Fibroblast of lung (primary cell): ENCODE results near the gene WDR48. TPM values are rescaled to one million over a fixed set of nuclear protein-coding genes. Genes with fewer than 3 reads are reported as not detected.

Experiments
- DNase-seq, 2 donors: peaks; one replicate each; pipeline versions ENCODE4 v3.0.0 to v3.0.0-alpha.2; 2010; ENCODE audit warnings: low read depth in 2 of 2
- H2AFZ ChIP-seq: 2 replicates; pipeline ENCODE4 v1.5.1; 2012; ENCODE audit warnings: low read length, control low read depth, inconsistent platforms
- H3K27ac ChIP-seq: 2 replicates; pipeline ENCODE4 v1.5.1; 2011; ENCODE audit warnings: low read length, control low read depth; ENCODE audit not compliant: insufficient read depth
- H3K27me3 ChIP-seq: 2 replicates; pipeline ENCODE4 v1.5.1; 2011; ENCODE audit warnings: mild to moderate bottlenecking, low read length; ENCODE audit not compliant: control insufficient read depth, insufficient read depth
- H3K36me3 ChIP-seq: 2 replicates; pipeline ENCODE4 v1.5.1; 2011; ENCODE audit warnings: low read length; ENCODE audit not compliant: control insufficient read depth, insufficient read depth
- H3K4me1 ChIP-seq: 2 replicates; pipeline ENCODE4 v1.5.1; 2011; ENCODE audit warnings: low read length; ENCODE audit not compliant: control insufficient read depth, insufficient read depth; ENCODE audit errors: extremely low read depth
- H3K4me2 ChIP-seq: 2 replicates; pipeline ENCODE4 v1.5.1; 2011; ENCODE audit warnings: low read length, control low read depth; ENCODE audit not compliant: insufficient read depth; ENCODE audit errors: extremely low read depth
- H3K4me3 ChIP-seq, 4 experiments: fragments of 200-600 bp in 1 of 4; sonication (generic) in 1 of 4; replicated peaks in 1 of 4; 2 replicates each; pipeline ENCODE4 v1.5.1; 2011 to 2016; ENCODE audit warnings: low read length in 4 of 4, low read depth in 3 of 4, mild to moderate bottlenecking in 3 of 4, control low read depth in 2 of 4, inconsistent platforms in 1 of 4, mixed read lengths in 1 of 4; ENCODE audit not compliant: insufficient read depth in 1 of 4; ENCODE audit errors: control extremely low read depth in 1 of 4
- H3K79me2 ChIP-seq: 2 replicates; pipeline ENCODE4 v1.5.1; 2012; ENCODE audit warnings: mild to moderate bottlenecking, low read length, inconsistent platforms; ENCODE audit not compliant: control insufficient read depth, insufficient read depth
- H3K9ac ChIP-seq: 2 replicates; pipeline ENCODE4 v1.5.1; 2011; ENCODE audit warnings: mild to moderate bottlenecking, low read length, control low read depth; ENCODE audit not compliant: insufficient read depth
- H3K9me3 ChIP-seq: 2 replicates; pipeline ENCODE4 v1.5.1; 2012; ENCODE audit warnings: low read depth, low read length; ENCODE audit not compliant: control insufficient read depth, insufficient read depth
- H4K20me1 ChIP-seq: 2 replicates; pipeline ENCODE4 v1.5.1; 2011; ENCODE audit warnings: low read length; ENCODE audit not compliant: control insufficient read depth, insufficient read depth; ENCODE audit errors: extremely low read depth
- CTCF ChIP-seq, 2 donors: IDR thresholded peaks in 1 of 2; conservative IDR thresholded peaks in 1 of 2; 1 replicate in 1 of 2; 2 replicates in 1 of 2; pipeline ENCODE4 v1.5.1; 2011 to 2012; ENCODE audit warnings: low read length in 2 of 2, control low read depth in 1 of 2, inconsistent platforms in 1 of 2, low read depth in 1 of 2, mild to moderate bottlenecking in 1 of 2
- EZH2 ChIP-seq: IDR thresholded peaks from 2 replicates; pipeline ENCODE4 v1.5.1; 2012; ENCODE audit warnings: low read length, control low read depth, mild to moderate bottlenecking; ENCODE audit errors: missing control alignments
- polyA plus RNA-seq, 2 donors: library from polyadenylated mRNA; depleted of rRNA in 1 of 2; stranded (reverse) in 1 of 2; unstranded in 1 of 2; fragments of >200 nt; gene quantifications; 2 replicates each; pipeline ENCODE4 v1.2.1, GENCODE V29; 2011 to 2012; ENCODE audit warnings: missing spikeins in 1 of 2
- total RNA-seq: library from RNA; depleted of rRNA; stranded (reverse); fragments of >200 nt; gene quantifications from 2 replicates; pipeline ENCODE4 v1.2.1, GENCODE V29; 2014

The WDR48 gene
- total and polyA plus RNA-seq, 2 donors (not counting 1 experiment from before 2014, with no cell fraction given): 35.1 to 44.9 TPM

GRCh38 chr3:39142067-39142466, 90.3 kb downstream of the WDR48 start:
- H3K4me3 ChIP-seq: no peak overlapping the region
- peaks cover 12% of the 10 kb centered on the region for H3K4me1 ChIP-seq
- H3K4me2 ChIP-seq: no peak overlapping the region
- TF ChIP-seq CTCF (conservative IDR thresholded peaks at IDR 0.05 in 1 of 2, IDR thresholded peaks at IDR 0.05 in 1 of 2; ENCODE audit: low read depth in 1 of 2, low read length in 2 of 2) (no peak), EZH2 (no peak)
- DNase-seq: no peak
- peaks cover 27% of the 10 kb centered on the region for H3K36me3 ChIP-seq
- no peaks in the 10 kb centered on the region for H3K9me3 ChIP-seq
- no peak overlapping the region for H3K9ac ChIP-seq
- no peaks in the 10 kb centered on the region for H3K27me3 ChIP-seq
- H3K27ac ChIP-seq: no peak overlapping the region
- no peak overlapping the region for H2AFZ ChIP-seq
- H4K20me1 ChIP-seq: no peaks in the 10 kb centered on the region
- peaks cover 13% of the 10 kb centered on the region for H3K79me2 ChIP-seq

- Histone ChIP-seq H3K79me2 (peaks cover 20% of the 10 kb centered on the region), H4K20me1 (no peaks in the 10 kb centered on the region), H3K4me3 (no peak overlapping the region), H3K9ac (no peak overlapping the region), H3K4me1 (peaks cover 24% of the 10 kb centered on the region), H3K27me3 (no peaks in the 10 kb centered on the region), H3K9me3 (no peaks in the 10 kb centered on the region), H3K27ac (no peak overlapping the region), H2AFZ (no peak overlapping the region), H3K4me2 (no peak overlapping the region), H3K36me3 (peaks cover 27% of the 10 kb centered on the region)
- DNase-seq: no peak
- TF ChIP-seq EZH2 (no peak), CTCF (conservative IDR thresholded peaks at IDR 0.05 in 1 of 2, IDR thresholded peaks at IDR 0.05 in 1 of 2; ENCODE audit: low read depth in 1 of 2, low read length in 2 of 2) (no peak)
Observed at GRCh38 chr3:39143051-39143885, 91.5 kb downstream of the WDR48 start.

- TF ChIP-seq CTCF (conservative IDR thresholded peaks at IDR 0.05 in 1 of 2, IDR thresholded peaks at IDR 0.05 in 1 of 2; ENCODE audit: low read depth in 1 of 2, low read length in 2 of 2): no peak
- TF ChIP-seq EZH2: no peak
- Histone ChIP-seq H4K20me1 (no peaks in the 10 kb centered on the region), H3K27me3 (no peaks in the 10 kb centered on the region)
Observed at GRCh38 chr3:39144095-39144747, 92.4 kb downstream of the WDR48 start.

More at GRCh38 chr3:39144095-39144747, 92.4 kb downstream of the WDR48 start:
- Histone ChIP-seq H2AFZ (no peak overlapping the region), H3K79me2 (peaks cover 30% of the 10 kb centered on the region), H3K9me3 (no peaks in the 10 kb centered on the region), H3K36me3 (peaks cover 27% of the 10 kb centered on the region), H3K4me1 (peaks cover 32% of the 10 kb centered on the region), H3K27ac (no peak overlapping the region), H3K4me3 (no peak overlapping the region), H3K9ac (no peak overlapping the region), H3K4me2 (no peak overlapping the region)
- no peak for DNase-seq
